Measurements from ENCODE around the gene NLRP3.

DNA sequence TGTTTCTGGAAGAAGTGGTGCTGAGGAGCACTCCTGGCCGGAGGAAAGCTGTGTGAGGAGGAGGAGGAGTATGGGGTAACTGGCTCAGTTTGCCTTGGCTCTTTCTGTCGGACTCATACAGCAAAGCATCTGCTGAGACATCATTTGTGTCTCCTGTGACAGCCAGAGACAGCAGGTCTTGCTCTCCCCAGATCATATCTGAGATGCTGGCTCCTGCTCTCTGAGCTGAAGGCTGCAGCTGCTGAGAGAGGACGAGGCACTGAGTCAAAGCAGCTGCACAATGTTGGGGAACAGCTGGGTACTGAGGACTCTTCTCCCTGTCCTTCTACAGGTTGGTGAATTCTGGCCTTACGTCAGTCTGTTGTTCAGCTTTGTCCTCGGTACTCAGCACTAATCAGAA is 27.7 kb downstream of the NLRP3 start:
- no peak for TF ChIP-seq CTCF (conservative IDR thresholded peaks at IDR 0.05; ENCODE audit: low read depth in 2 of 2)
- no peak for TF ChIP-seq EZH2 (IDR thresholded peaks at IDR 0.05; ENCODE audit: low read depth, unreplicated experiment)
- TF ChIP-seq ZNF114 (CRISPR knock-in tag; IDR thresholded peaks at IDR 0.05): no peak
- no peak for TF ChIP-seq POLR2AphosphoS5 (IDR thresholded peaks at IDR 0.05; ENCODE audit: low read depth)
- no peak for TF ChIP-seq CREB1 (CRISPR knock-in tag; IDR thresholded peaks at IDR 0.05; ENCODE audit: low read depth)
- TF ChIP-seq, protein P1, sequence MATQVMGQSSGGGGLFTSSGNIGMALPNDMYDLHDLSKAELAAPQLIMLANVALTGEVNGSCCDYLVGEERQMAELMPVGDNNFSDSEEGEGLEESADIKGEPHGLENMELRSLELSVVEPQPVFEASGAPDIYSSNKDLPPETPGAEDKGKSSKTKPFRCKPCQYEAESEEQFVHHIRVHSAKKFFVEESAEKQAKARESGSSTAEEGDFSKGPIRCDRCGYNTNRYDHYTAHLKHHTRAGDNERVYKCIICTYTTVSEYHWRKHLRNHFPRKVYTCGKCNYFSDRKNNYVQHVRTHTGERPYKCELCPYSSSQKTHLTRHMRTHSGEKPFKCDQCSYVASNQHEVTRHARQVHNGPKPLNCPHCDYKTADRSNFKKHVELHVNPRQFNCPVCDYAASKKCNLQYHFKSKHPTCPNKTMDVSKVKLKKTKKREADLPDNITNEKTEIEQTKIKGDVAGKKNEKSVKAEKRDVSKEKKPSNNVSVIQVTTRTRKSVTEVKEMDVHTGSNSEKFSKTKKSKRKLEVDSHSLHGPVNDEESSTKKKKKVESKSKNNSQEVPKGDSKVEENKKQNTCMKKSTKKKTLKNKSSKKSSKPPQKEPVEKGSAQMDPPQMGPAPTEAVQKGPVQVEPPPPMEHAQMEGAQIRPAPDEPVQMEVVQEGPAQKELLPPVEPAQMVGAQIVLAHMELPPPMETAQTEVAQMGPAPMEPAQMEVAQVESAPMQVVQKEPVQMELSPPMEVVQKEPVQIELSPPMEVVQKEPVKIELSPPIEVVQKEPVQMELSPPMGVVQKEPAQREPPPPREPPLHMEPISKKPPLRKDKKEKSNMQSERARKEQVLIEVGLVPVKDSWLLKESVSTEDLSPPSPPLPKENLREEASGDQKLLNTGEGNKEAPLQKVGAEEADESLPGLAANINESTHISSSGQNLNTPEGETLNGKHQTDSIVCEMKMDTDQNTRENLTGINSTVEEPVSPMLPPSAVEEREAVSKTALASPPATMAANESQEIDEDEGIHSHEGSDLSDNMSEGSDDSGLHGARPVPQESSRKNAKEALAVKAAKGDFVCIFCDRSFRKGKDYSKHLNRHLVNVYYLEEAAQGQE (IDR thresholded peaks at IDR 0.05; ENCODE audit: unreplicated experiment): no peak
- TF ChIP-seq EZH2phosphoT487 (IDR thresholded peaks at IDR 0.05; ENCODE audit: unreplicated experiment): no peak
- TF ChIP-seq NANOG (IDR thresholded peaks at IDR 0.05; ENCODE audit: borderline replicate concordance): no peak
- TF ChIP-seq JUNB (IDR thresholded peaks at IDR 0.05; ENCODE audit: unreplicated experiment): no peak
- TF ChIP-seq, protein P2, sequence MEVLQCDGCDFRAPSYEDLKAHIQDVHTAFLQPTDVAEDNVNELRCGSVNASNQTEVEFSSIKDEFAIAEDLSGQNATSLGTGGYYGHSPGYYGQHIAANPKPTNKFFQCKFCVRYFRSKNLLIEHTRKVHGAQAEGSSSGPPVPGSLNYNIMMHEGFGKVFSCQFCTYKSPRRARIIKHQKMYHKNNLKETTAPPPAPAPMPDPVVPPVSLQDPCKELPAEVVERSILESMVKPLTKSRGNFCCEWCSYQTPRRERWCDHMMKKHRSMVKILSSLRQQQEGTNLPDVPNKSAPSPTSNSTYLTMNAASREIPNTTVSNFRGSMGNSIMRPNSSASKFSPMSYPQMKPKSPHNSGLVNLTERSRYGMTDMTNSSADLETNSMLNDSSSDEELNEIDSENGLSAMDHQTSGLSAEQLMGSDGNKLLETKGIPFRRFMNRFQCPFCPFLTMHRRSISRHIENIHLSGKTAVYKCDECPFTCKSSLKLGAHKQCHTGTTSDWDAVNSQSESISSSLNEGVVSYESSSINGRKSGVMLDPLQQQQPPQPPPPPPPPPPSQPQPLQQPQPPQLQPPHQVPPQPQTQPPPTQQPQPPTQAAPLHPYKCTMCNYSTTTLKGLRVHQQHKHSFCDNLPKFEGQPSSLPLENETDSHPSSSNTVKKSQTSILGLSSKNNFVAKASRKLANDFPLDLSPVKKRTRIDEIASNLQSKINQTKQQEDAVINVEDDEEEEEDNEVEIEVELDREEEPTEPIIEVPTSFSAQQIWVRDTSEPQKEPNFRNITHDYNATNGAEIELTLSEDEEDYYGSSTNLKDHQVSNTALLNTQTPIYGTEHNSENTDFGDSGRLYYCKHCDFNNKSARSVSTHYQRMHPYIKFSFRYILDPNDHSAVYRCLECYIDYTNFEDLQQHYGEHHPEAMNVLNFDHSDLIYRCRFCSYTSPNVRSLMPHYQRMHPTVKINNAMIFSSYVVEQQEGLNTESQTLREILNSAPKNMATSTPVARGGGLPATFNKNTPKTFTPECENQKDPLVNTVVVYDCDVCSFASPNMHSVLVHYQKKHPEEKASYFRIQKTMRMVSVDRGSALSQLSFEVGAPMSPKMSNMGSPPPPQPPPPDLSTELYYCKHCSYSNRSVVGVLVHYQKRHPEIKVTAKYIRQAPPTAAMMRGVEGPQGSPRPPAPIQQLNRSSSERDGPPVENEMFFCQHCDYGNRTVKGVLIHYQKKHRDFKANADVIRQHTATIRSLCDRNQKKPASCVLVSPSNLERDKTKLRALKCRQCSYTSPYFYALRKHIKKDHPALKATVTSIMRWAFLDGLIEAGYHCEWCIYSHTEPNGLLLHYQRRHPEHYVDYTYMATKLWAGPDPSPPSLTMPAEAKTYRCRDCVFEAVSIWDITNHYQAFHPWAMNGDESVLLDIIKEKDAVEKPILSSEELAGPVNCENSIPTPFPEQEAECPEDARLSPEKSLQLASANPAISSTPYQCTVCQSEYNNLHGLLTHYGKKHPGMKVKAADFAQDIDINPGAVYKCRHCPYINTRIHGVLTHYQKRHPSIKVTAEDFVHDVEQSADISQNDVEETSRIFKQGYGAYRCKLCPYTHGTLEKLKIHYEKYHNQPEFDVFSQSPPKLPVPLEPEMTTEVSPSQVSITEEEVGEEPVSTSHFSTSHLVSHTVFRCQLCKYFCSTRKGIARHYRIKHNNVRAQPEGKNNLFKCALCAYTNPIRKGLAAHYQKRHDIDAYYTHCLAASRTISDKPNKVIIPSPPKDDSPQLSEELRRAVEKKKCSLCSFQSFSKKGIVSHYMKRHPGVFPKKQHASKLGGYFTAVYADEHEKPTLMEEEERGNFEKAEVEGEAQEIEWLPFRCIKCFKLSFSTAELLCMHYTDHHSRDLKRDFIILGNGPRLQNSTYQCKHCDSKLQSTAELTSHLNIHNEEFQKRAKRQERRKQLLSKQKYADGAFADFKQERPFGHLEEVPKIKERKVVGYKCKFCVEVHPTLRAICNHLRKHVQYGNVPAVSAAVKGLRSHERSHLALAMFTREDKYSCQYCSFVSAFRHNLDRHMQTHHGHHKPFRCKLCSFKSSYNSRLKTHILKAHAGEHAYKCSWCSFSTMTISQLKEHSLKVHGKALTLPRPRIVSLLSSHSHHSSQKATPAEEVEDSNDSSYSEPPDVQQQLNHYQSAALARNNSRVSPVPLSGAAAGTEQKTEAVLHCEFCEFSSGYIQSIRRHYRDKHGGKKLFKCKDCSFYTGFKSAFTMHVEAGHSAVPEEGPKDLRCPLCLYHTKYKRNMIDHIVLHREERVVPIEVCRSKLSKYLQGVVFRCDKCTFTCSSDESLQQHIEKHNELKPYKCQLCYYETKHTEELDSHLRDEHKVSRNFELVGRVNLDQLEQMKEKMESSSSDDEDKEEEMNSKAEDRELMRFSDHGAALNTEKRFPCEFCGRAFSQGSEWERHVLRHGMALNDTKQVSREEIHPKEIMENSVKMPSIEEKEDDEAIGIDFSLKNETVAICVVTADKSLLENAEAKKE (CRISPR knock-in tag; IDR thresholded peaks at IDR 0.05): no peak
- TF ChIP-seq, protein P3, sequence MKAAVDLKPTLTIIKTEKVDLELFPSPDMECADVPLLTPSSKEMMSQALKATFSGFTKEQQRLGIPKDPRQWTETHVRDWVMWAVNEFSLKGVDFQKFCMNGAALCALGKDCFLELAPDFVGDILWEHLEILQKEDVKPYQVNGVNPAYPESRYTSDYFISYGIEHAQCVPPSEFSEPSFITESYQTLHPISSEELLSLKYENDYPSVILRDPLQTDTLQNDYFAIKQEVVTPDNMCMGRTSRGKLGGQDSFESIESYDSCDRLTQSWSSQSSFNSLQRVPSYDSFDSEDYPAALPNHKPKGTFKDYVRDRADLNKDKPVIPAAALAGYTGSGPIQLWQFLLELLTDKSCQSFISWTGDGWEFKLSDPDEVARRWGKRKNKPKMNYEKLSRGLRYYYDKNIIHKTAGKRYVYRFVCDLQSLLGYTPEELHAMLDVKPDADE (IDR thresholded peaks at IDR 0.05): no peak
- TF ChIP-seq ZNF331 (CRISPR knock-in tag; IDR thresholded peaks at IDR 0.05; ENCODE audit: low read depth): no peak
